HepG2 (cell line): ENCODE data around the gene PEX11B. TPM values are rescaled to one million over a fixed set of nuclear protein-coding genes. Genes with fewer than 3 reads are reported as not detected.

ENCODE experiments used
- ATF6 ChIP-seq: sonication (generic); formaldehyde crosslinking; conservative IDR thresholded peaks from 2 replicates; pipeline ENCODE4 v1.4.0; 2020; ENCODE audit warnings: missing genetic modification reagents
- CREB1 ChIP-seq, 2 experiments: fragments of 450-650 bp in 1 of 2; IDR thresholded peaks; 2 replicates each; pipeline ENCODE4 v1.6.1; 2016 to 2017; ENCODE audit warnings: control low read depth in 1 of 2, mild to moderate bottlenecking in 1 of 2, missing compliant biosample characterization in 1 of 2, missing genetic modification characterization in 1 of 2
- GMEB1 ChIP-seq: sonication (generic); formaldehyde crosslinking; IDR thresholded peaks from 2 replicates; pipeline ENCODE4 v1.5.1; 2020; ENCODE audit warnings: missing genetic modification reagents, mild to moderate bottlenecking, borderline replicate concordance
- GZF1 ChIP-seq: sonication (generic); formaldehyde crosslinking; IDR thresholded peaks from 2 replicates; pipeline ENCODE4 v1.5.1; 2020; ENCODE audit warnings: mild to moderate bottlenecking, missing genetic modification reagents
- HMG20A ChIP-seq: IDR thresholded peaks from 2 replicates; pipeline ENCODE4 v1.6.1; 2016; ENCODE audit warnings: borderline replicate concordance
- MED13 ChIP-seq: sonication (generic); formaldehyde crosslinking; IDR thresholded peaks from 2 replicates; pipeline ENCODE4 v1.5.0; 2020; ENCODE audit warnings: missing genetic modification reagents
- NR2F6 ChIP-seq, 2 experiments: IDR thresholded peaks; 2 replicates each; pipeline ENCODE4 v1.6.1; 2016; ENCODE audit warnings: antibody characterized with exemption in 1 of 2, mild to moderate bottlenecking in 1 of 2
- SKI ChIP-seq: fragments of 450-650 bp; IDR thresholded peaks from one replicate; pipeline ENCODE4 v1.6.1; 2018; ENCODE audit warnings: mild to moderate bottlenecking; ENCODE audit not compliant: partially characterized antibody
- TAF1 ChIP-seq: sonication (generic); formaldehyde crosslinking; IDR thresholded peaks from 2 replicates; pipeline ENCODE4 v1.4.0; 2020; ENCODE audit warnings: missing genetic modification reagents
- ZBTB38 ChIP-seq: sonication (generic); formaldehyde crosslinking; IDR thresholded peaks from 2 replicates; pipeline ENCODE4 v1.5.1; 2020; ENCODE audit warnings: mild to moderate bottlenecking, missing genetic modification reagents
- ZNF264 ChIP-seq: sonication (generic); formaldehyde crosslinking; IDR thresholded peaks from 2 replicates; pipeline ENCODE4 v1.4.0; 2020; ENCODE audit warnings: missing genetic modification reagents
- ZNF317 ChIP-seq: sonication (generic); formaldehyde crosslinking; IDR thresholded peaks from 2 replicates; pipeline ENCODE4 v1.5.0; 2020; ENCODE audit warnings: mild to moderate bottlenecking, missing genetic modification reagents
- ZNF350 ChIP-seq: sonication (generic); formaldehyde crosslinking; IDR thresholded peaks from 2 replicates; pipeline ENCODE4 v1.4.0; 2020; ENCODE audit warnings: mild to moderate bottlenecking, low read depth, missing genetic modification reagents, borderline replicate concordance
- ZSCAN9 ChIP-seq: IDR thresholded peaks from 2 replicates; pipeline ENCODE4 v1.6.1; 2016; ENCODE audit warnings: borderline replicate concordance
- polyA plus RNA-seq, 8 experiments: library from polyadenylated mRNA; depleted of rRNA in 3 of 8; stranded (reverse) in 7 of 8; unstranded in 1 of 8; fragments of >200 nt; fragmentation: Illumina TruSeq in 4 of 8; extraction: Trizol in 4 of 8; gene quantifications; 2 replicates each; pipeline versions ENCODE4 v1.2.1 to v1.2.3, GENCODE V29; 2011 to 2016; ENCODE audit warnings: low read depth in 4 of 8, missing spikeins in 1 of 8, mixed read lengths in 1 of 8; ENCODE audit not compliant: insufficient read depth in 1 of 8
- total RNA-seq, 5 experiments: library from RNA; depleted of rRNA; stranded (reverse); fragments of >200 nt; fragmentation: Illumina TruSeq; extraction: Trizol; gene quantifications; 2 replicates each; pipeline ENCODE4 v1.2.3, GENCODE V29; 2016; ENCODE audit warnings: low read depth in 1 of 5
- TF ChIP-seq, protein P1 (sequence below): sonication (generic); formaldehyde crosslinking; IDR thresholded peaks from 2 replicates; pipeline ENCODE4 v1.4.0; 2020; ENCODE audit warnings: missing genetic modification reagents
- TF ChIP-seq, protein P2 (sequence below): sonication (generic); formaldehyde crosslinking; IDR thresholded peaks from 2 replicates; pipeline ENCODE4 v1.5.1; 2020; ENCODE audit warnings: mild to moderate bottlenecking, missing genetic modification reagents, moderate library complexity
- TF ChIP-seq, protein P3 (sequence below): IDR thresholded peaks from 2 replicates; pipeline ENCODE4 v1.6.1; 2016; ENCODE audit warnings: missing genetic modification reagents, missing compliant biosample characterization

Gene PEX11B
- total and polyA plus RNA-seq, 2 of the 13 experiments (the other 11 are each of a cell fraction or from before 2014, with no cell fraction given), result 21.6 to 48.4 TPM

DNA sequence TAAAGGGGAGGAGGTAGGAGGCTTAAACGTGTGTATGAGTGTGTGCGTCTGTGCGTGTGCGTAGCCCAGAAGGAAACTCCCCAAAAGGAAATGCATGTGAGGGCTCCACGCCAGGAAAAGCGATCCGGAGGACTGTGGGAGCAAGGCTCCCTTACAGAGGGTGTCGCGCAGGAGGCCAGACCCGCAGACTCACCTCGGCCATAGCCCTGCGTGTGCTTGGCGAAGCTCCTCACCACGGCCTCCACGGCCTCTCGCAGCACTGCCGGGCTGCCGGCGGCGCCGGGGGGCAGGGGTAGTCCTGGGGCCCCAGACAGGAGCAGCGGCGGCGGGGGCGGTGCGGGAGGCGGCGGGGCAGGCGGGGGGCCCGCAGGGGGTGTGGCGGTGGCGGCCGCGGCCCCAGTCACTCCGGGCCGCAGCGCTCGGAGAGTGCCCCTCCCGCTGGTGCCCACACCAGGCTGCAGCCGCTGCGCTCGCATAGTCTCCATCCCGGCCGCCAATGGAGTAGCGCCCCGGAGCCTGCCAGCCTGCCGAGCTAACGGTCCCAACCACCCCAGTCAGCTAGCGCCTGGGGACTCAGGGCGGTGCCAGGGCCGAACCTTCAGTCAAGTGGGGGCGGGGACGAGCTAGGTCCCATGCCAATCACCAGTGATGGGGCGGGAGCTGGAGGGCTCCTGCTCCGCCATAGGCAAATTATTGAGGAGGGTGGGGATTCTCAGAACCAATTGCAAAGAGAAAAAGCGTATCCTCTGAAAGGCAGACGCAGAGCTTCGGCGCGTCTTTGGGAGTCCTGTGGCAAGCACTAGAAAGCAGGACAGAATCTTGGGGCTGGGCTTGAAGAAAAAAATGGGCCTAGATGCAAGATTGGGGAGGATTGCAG lies 39.2 kb upstream of the PEX11B start, which contains the start of gene LIX1L (continued):
- TF ChIP-seq, protein P1, sequence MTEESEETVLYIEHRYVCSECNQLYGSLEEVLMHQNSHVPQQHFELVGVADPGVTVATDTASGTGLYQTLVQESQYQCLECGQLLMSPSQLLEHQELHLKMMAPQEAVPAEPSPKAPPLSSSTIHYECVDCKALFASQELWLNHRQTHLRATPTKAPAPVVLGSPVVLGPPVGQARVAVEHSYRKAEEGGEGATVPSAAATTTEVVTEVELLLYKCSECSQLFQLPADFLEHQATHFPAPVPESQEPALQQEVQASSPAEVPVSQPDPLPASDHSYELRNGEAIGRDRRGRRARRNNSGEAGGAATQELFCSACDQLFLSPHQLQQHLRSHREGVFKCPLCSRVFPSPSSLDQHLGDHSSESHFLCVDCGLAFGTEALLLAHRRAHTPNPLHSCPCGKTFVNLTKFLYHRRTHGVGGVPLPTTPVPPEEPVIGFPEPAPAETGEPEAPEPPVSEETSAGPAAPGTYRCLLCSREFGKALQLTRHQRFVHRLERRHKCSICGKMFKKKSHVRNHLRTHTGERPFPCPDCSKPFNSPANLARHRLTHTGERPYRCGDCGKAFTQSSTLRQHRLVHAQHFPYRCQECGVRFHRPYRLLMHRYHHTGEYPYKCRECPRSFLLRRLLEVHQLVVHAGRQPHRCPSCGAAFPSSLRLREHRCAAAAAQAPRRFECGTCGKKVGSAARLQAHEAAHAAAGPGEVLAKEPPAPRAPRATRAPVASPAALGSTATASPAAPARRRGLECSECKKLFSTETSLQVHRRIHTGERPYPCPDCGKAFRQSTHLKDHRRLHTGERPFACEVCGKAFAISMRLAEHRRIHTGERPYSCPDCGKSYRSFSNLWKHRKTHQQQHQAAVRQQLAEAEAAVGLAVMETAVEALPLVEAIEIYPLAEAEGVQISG (CRISPR knock-in tag), result peak; percentile 63
- TF ChIP-seq, protein P2, sequence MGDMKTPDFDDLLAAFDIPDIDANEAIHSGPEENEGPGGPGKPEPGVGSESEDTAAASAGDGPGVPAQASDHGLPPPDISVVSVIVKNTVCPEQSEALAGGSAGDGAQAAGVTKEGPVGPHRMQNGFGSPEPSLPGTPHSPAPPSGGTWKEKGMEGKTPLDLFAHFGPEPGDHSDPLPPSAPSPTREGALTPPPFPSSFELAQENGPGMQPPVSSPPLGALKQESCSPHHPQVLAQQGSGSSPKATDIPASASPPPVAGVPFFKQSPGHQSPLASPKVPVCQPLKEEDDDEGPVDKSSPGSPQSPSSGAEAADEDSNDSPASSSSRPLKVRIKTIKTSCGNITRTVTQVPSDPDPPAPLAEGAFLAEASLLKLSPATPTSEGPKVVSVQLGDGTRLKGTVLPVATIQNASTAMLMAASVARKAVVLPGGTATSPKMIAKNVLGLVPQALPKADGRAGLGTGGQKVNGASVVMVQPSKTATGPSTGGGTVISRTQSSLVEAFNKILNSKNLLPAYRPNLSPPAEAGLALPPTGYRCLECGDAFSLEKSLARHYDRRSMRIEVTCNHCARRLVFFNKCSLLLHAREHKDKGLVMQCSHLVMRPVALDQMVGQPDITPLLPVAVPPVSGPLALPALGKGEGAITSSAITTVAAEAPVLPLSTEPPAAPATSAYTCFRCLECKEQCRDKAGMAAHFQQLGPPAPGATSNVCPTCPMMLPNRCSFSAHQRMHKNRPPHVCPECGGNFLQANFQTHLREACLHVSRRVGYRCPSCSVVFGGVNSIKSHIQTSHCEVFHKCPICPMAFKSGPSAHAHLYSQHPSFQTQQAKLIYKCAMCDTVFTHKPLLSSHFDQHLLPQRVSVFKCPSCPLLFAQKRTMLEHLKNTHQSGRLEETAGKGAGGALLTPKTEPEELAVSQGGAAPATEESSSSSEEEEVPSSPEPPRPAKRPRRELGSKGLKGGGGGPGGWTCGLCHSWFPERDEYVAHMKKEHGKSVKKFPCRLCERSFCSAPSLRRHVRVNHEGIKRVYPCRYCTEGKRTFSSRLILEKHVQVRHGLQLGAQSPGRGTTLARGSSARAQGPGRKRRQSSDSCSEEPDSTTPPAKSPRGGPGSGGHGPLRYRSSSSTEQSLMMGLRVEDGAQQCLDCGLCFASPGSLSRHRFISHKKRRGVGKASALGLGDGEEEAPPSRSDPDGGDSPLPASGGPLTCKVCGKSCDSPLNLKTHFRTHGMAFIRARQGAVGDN, result peak; percentile 72
- peak; percentile 28; the same call in 1 of the 2 replicates for TF ChIP-seq CREB1 (IDR thresholded peaks at IDR 0.05)
- TF ChIP-seq CREB1 (CRISPR knock-in tag; IDR thresholded peaks at IDR 0.05), result no peak
- TF ChIP-seq TAF1, result peak; percentile 62; the same call in 1 of the 2 replicates
- 0 out of 2 replicates have a peak, but pooled peaks have one; percentile 6 for TF ChIP-seq ZNF317 (CRISPR knock-in tag)
- TF ChIP-seq HMG20A (CRISPR knock-in tag), result 0 out of 2 replicates have a peak, but pooled peaks have one; percentile 13
- no peak; the same call in 1 of the 2 replicates for TF ChIP-seq GMEB1 (CRISPR knock-in tag)
- peak; percentile 28; the same call in 1 of the 2 replicates for TF ChIP-seq ZSCAN9 (CRISPR knock-in tag)
- TF ChIP-seq ZNF264 (CRISPR knock-in tag), result 0 out of 2 replicates have a peak, but pooled peaks have one; percentile 45
- TF ChIP-seq SKI, result peak; percentile 30
- TF ChIP-seq MED13 (CRISPR knock-in tag), result 0 out of 2 replicates have a peak, but pooled peaks have one; percentile 35
- TF ChIP-seq, protein P3, sequence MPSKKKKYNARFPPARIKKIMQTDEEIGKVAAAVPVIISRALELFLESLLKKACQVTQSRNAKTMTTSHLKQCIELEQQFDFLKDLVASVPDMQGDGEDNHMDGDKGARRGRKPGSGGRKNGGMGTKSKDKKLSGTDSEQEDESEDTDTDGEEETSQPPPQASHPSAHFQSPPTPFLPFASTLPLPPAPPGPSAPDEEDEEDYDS (CRISPR knock-in tag), result peak; percentile 77
- TF ChIP-seq GZF1 (CRISPR knock-in tag), result no peak
- TF ChIP-seq ZBTB38 (CRISPR knock-in tag), result peak; percentile 44; the same call in 1 of the 2 replicates
- TF ChIP-seq NR2F6 (IDR thresholded peaks at IDR 0.05), result no peak
- no peak for TF ChIP-seq NR2F6 (CRISPR knock-in tag; IDR thresholded peaks at IDR 0.05)
- TF ChIP-seq ATF6, result no peak
- TF ChIP-seq ZNF350 (CRISPR knock-in tag), result no peak
